ENCODE results near the gene VWCE.

VWCE gene

DNA sequence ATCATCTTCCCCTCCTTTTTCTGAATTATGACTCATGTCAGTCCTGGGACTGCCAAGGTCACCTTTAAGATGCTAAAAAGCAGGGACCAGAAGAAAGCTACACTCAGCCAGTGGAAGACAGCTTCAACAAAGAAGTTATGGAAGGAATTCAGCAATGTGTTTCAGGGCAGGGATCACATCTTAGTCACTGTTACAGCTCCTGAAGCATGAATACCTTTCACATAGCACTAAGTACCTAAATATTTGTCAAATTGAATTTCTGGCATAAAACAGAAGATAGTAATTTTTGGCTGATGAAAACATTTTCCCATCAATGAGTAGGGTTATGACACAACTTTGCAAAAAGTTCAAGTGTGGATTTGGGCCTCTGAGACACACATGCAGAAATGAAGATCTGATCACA lies 32.6 kb upstream of the VWCE start:
- Histone ChIP-seq H3K27me3 (replicated peaks; ENCODE audit: control insufficient read depth, insufficient read depth, low read length, poor library complexity, severe bottlenecking) (no peaks in the 10 kb centered on the region), H3K27ac (ENCODE audit: insufficient read depth, low read length, poor library complexity, severe bottlenecking) (no peak overlapping the region), H3K4me3 (ENCODE audit: insufficient read depth, low read depth, low read length, poor library complexity, severe bottlenecking) (no peak overlapping the region), H3K9me3 (ENCODE audit: control insufficient read depth, low read length) (no peaks in the 10 kb centered on the region), H3K4me1 (ENCODE audit: control insufficient read depth, insufficient read depth, low read length, poor library complexity, severe bottlenecking) (peaks cover 17% of the 10 kb centered on the region), H3K36me3 (ENCODE audit: control insufficient read depth, insufficient read depth, low read length) (peaks cover 62% of the 10 kb centered on the region)
- DNase-seq: no peak

DNA sequence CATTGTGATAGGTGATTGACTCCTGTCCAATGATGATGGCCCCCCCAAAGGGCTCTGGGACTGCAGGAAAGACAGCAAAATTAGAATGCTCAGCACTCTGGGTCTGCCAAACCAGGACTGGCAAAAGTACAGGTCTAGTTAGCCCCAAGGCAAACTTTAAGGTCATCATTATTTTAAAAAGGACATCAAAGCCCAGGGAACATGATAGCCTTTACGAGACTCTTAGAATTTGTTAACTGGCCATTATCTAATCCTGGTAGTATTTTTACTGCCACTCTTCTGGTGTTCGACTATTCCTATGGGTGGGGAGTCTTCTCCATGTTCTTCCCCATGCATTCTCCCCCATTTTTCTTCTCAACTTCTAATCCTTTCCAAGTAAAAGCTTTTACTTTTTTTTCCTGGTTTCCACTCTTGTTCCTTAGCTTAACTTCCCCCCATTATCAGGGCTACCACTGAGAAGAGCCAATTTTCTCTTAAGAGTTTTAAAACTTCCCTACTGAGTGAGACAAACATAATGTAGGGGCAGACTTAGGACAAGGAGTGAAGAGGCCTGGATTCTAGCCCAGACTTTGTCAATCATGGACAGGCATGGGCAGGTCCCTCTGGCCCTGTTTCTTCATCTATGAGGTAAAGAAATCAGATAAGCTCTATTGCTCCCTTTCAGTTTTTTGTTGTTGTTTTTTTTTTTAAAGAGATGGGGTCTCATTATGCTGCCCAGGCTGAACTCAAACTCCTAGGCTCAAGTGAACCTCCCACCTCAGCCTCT lies 30.7 kb upstream of the VWCE start:
- Histone ChIP-seq H3K27ac (ENCODE audit: insufficient read depth, low read length, poor library complexity, severe bottlenecking) (no peak overlapping the region), H3K36me3 (ENCODE audit: control insufficient read depth, insufficient read depth, low read length) (peaks cover 80% of the 10 kb centered on the region), H3K4me3 (ENCODE audit: insufficient read depth, low read depth, low read length, poor library complexity, severe bottlenecking) (no peak overlapping the region), H3K9me3 (ENCODE audit: control insufficient read depth, low read length) (no peaks in the 10 kb centered on the region), H3K27me3 (replicated peaks; ENCODE audit: control insufficient read depth, insufficient read depth, low read length, poor library complexity, severe bottlenecking) (no peaks in the 10 kb centered on the region), H3K4me1 (ENCODE audit: control insufficient read depth, insufficient read depth, low read length, poor library complexity, severe bottlenecking) (no peaks in the 10 kb centered on the region)
- no peak for DNase-seq

DNA sequence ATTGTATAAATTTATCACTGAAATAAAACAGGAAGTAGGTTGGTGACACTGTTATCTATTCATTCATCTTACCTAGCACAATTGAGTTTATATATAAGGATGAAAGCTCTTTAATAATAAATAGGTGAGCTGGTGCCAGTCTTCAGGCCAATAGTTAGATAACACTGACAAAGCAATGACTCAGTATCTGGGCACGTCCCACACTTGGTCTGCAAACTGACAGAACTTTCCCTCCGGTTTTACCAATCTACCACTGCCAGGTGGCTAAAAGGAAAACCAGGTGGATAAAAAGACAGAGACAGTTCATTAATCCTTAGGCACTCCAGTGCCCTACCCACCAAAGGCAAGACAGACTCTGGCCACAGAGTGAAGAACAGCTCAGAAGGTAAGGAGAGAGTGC lies 20.1 kb upstream of the VWCE start:
- no peak for DNase-seq
- H3K36me3 ChIP-seq (ENCODE audit: control insufficient read depth, insufficient read depth, low read length): peaks cover 82% of the 10 kb centered on the region
- H3K27ac ChIP-seq (ENCODE audit: insufficient read depth, low read length, poor library complexity, severe bottlenecking): no peak overlapping the region
- H3K4me3 ChIP-seq (ENCODE audit: insufficient read depth, low read depth, low read length, poor library complexity, severe bottlenecking): no peak overlapping the region
- H3K4me1 ChIP-seq (ENCODE audit: control insufficient read depth, insufficient read depth, low read length, poor library complexity, severe bottlenecking): no peaks in the 10 kb centered on the region
- H3K9me3 ChIP-seq (ENCODE audit: control insufficient read depth, low read length): no peaks in the 10 kb centered on the region
- no peaks in the 10 kb centered on the region for H3K27me3 ChIP-seq (replicated peaks; ENCODE audit: control insufficient read depth, insufficient read depth, low read length, poor library complexity, severe bottlenecking)

DNA sequence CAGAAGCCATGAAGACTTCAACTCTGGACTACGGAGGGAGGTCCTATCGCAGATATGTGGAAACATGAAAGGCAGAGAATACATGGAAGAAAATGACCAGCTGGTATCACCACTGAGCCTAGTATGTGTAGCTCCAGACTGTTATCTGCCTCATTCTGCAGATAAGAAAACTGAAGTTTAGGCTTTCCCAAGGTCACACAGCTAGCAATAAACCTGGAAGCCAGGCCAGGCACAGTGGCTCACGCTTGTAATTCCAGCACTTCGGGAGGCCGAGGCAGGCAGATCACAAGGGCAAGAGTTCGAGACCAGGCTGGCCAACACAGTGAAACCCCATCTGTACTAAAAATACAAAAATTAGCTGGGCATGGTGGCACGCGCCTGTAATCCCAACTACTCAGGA lies 15.6 kb upstream of the VWCE start:
- Histone ChIP-seq H3K27me3 (replicated peaks; ENCODE audit: control insufficient read depth, insufficient read depth, low read length, poor library complexity, severe bottlenecking) (no peaks in the 10 kb centered on the region), H3K4me3 (ENCODE audit: insufficient read depth, low read depth, low read length, poor library complexity, severe bottlenecking) (no peak overlapping the region), H3K36me3 (ENCODE audit: control insufficient read depth, insufficient read depth, low read length) (peaks cover 95% of the 10 kb centered on the region), H3K27ac (ENCODE audit: insufficient read depth, low read length, poor library complexity, severe bottlenecking) (no peak overlapping the region), H3K4me1 (ENCODE audit: control insufficient read depth, insufficient read depth, low read length, poor library complexity, severe bottlenecking) (no peaks in the 10 kb centered on the region), H3K9me3 (ENCODE audit: control insufficient read depth, low read length) (no peaks in the 10 kb centered on the region)
- no peak for DNase-seq

DNA sequence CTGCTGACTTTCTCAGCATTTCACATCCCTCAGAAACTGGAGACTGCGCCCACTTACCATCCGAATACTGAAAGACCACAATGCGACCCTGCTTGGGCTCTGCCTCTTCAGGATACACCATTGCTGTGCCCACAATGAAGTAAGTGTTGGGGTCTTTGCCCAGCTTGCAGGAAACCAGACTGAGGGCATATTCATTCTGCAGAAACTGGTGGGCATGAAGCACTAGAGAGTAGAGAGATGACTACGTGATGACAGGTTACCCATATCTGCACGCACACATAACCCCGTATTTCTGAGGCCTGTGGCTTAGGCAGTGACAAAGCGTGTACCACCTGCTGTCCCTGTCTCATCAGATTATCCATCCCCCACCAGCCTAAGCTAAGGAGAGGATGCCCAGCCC lies 14.6 kb upstream of the VWCE start:
- no peaks in the 10 kb centered on the region for H3K27me3 ChIP-seq (replicated peaks; ENCODE audit: control insufficient read depth, insufficient read depth, low read length, poor library complexity, severe bottlenecking)

DNA sequence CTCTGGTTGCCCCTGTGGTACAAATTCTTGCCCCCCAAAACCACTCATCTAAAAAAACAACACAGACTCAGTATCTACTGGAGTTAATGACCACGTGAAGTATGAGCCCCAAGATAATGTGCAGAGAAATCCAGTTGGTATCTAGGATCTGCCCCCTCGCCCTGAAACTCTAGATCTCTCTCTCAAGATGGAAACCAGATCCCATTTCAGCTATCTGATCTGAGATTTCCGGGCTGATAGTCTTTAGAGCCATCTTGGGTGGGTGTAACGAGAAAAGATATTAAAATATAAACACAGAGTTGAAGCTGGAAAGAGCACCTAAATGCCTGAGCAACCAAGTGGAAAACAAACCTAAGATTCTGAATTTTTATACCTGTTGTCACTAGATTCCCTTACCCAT lies 14.0 kb upstream of the VWCE start:
- no peaks in the 10 kb centered on the region for H3K27me3 ChIP-seq (replicated peaks; ENCODE audit: control insufficient read depth, insufficient read depth, low read length, poor library complexity, severe bottlenecking)
- no peaks in the 10 kb centered on the region for H3K4me1 ChIP-seq (ENCODE audit: control insufficient read depth, insufficient read depth, low read length, poor library complexity, severe bottlenecking)
- DNase-seq: no peak
- H3K27ac ChIP-seq (ENCODE audit: insufficient read depth, low read length, poor library complexity, severe bottlenecking): no peak overlapping the region
- no peaks in the 10 kb centered on the region for H3K9me3 ChIP-seq (ENCODE audit: control insufficient read depth, low read length)
- peaks cover 86% of the 10 kb centered on the region for H3K36me3 ChIP-seq (ENCODE audit: control insufficient read depth, insufficient read depth, low read length)
- no peak overlapping the region for H3K4me3 ChIP-seq (ENCODE audit: insufficient read depth, low read depth, low read length, poor library complexity, severe bottlenecking)

More for the DNA sequence above, 14.6 kb upstream of the VWCE start:
- H3K27ac ChIP-seq (ENCODE audit: insufficient read depth, low read length, poor library complexity, severe bottlenecking): no peak overlapping the region
- no peaks in the 10 kb centered on the region for H3K9me3 ChIP-seq (ENCODE audit: control insufficient read depth, low read length)
- no peak overlapping the region for H3K4me3 ChIP-seq (ENCODE audit: insufficient read depth, low read depth, low read length, poor library complexity, severe bottlenecking)
- peaks cover 89% of the 10 kb centered on the region for H3K36me3 ChIP-seq (ENCODE audit: control insufficient read depth, insufficient read depth, low read length)
- DNase-seq: no peak
- no peaks in the 10 kb centered on the region for H3K4me1 ChIP-seq (ENCODE audit: control insufficient read depth, insufficient read depth, low read length, poor library complexity, severe bottlenecking)

DNA sequence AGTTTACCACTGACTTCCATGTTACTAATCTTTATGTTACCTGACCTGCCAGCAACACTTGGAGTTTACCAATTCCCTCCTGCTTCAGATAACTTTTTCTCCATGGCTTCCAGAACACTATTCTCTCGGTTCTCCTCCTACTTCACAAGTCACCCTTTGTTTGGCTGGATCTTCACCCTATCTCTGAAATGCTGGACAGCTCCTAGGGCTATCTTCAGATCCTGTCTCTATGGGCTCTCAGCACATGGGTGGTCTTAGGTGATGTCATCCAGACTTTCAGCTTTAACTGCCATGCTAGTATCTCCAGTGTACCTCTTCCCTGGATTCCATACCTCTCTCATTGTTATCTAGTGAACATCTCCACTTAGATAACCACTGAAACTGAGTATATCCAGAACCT lies 12.2 kb upstream of the VWCE start:
- H3K36me3 ChIP-seq (ENCODE audit: control insufficient read depth, insufficient read depth, low read length): peaks cover 88% of the 10 kb centered on the region
- DNase-seq: no peak
- H3K4me1 ChIP-seq (ENCODE audit: control insufficient read depth, insufficient read depth, low read length, poor library complexity, severe bottlenecking): no peaks in the 10 kb centered on the region
- H3K4me3 ChIP-seq (ENCODE audit: insufficient read depth, low read depth, low read length, poor library complexity, severe bottlenecking): no peak overlapping the region
- H3K9me3 ChIP-seq (ENCODE audit: control insufficient read depth, low read length): no peaks in the 10 kb centered on the region
- H3K27ac ChIP-seq (ENCODE audit: insufficient read depth, low read length, poor library complexity, severe bottlenecking): no peak overlapping the region
- no peaks in the 10 kb centered on the region for H3K27me3 ChIP-seq (replicated peaks; ENCODE audit: control insufficient read depth, insufficient read depth, low read length, poor library complexity, severe bottlenecking)

DNA sequence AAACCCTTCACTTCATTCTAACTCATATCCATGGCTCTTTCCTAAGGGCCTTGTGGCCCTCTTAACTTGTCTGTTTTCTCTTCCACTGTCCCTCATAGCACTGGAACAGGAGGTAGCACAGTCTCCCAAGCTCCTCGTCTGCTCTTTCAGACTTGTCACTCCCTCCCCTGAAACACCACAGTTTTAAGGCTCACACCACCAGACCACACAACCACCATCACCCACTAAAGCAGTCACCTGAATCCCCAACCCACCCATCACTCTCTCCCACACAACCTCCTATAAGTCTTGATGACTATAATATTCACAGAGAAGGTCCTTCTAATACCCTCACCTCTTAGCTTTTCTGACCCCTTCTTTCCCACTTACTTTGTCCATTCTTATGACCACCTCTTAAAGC lies 11.1 kb upstream of the VWCE start:
- Histone ChIP-seq H3K27ac (ENCODE audit: insufficient read depth, low read length, poor library complexity, severe bottlenecking) (no peak overlapping the region), H3K4me1 (ENCODE audit: control insufficient read depth, insufficient read depth, low read length, poor library complexity, severe bottlenecking) (no peaks in the 10 kb centered on the region), H3K9me3 (ENCODE audit: control insufficient read depth, low read length) (no peaks in the 10 kb centered on the region), H3K27me3 (replicated peaks; ENCODE audit: control insufficient read depth, insufficient read depth, low read length, poor library complexity, severe bottlenecking) (no peaks in the 10 kb centered on the region), H3K36me3 (ENCODE audit: control insufficient read depth, insufficient read depth, low read length) (peaks cover 88% of the 10 kb centered on the region), H3K4me3 (ENCODE audit: insufficient read depth, low read depth, low read length, poor library complexity, severe bottlenecking) (no peak overlapping the region)
- no peak for DNase-seq

DNA sequence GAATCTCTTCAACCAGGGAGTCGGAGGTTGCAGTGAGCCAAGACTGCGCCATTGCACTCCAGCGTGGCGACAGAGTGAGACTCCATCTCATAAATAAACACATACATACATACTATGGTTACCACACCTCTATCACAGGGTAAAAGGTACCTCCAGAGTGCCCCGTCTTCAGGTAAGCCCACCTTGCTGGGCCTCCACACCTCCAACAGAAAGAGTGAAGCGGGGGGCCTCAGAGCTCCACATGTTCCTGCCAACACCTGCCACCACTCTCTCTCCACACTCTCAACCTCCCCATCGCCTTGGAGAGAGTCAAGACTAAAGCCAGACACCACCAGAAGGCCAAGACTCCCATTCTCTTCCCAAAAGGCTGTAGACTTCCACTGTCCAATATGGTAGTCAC lies 10.3 kb upstream of the VWCE start:
- no peak overlapping the region for H3K27ac ChIP-seq (ENCODE audit: insufficient read depth, low read length, poor library complexity, severe bottlenecking)
- peaks cover 88% of the 10 kb centered on the region for H3K36me3 ChIP-seq (ENCODE audit: control insufficient read depth, insufficient read depth, low read length)
- H3K27me3 ChIP-seq (replicated peaks; ENCODE audit: control insufficient read depth, insufficient read depth, low read length, poor library complexity, severe bottlenecking): no peaks in the 10 kb centered on the region
- no peaks in the 10 kb centered on the region for H3K9me3 ChIP-seq (ENCODE audit: control insufficient read depth, low read length)
- H3K4me1 ChIP-seq (ENCODE audit: control insufficient read depth, insufficient read depth, low read length, poor library complexity, severe bottlenecking): no peaks in the 10 kb centered on the region
- no peak for DNase-seq
- H3K4me3 ChIP-seq (ENCODE audit: insufficient read depth, low read depth, low read length, poor library complexity, severe bottlenecking): no peak overlapping the region

DNA sequence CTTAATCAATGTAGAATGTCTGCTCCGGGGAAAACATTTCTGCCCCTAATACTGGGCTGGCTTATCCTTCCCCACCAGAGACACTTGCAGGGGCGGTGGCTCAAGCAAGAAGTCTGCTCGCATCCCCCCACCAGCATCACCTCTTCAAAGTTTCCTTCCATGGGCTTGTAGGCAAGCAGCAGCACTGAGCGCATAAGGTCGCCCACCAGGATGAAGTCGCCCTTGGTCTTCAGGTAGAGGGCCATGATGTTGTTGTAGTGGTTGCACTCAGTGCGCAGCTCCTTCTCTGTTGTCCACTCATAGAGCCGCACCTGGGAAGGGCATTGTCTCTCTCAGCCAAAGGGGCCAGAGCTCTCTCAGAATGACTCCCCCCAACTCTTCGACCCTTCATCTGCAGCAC lies 8.6 kb upstream of the VWCE start:
- H3K27ac ChIP-seq (ENCODE audit: insufficient read depth, low read length, poor library complexity, severe bottlenecking): no peak overlapping the region
- DNase-seq: no peak
- no peaks in the 10 kb centered on the region for H3K9me3 ChIP-seq (ENCODE audit: control insufficient read depth, low read length)
- no peak overlapping the region for H3K4me3 ChIP-seq (ENCODE audit: insufficient read depth, low read depth, low read length, poor library complexity, severe bottlenecking)
- no peaks in the 10 kb centered on the region for H3K4me1 ChIP-seq (ENCODE audit: control insufficient read depth, insufficient read depth, low read length, poor library complexity, severe bottlenecking)
- H3K27me3 ChIP-seq (replicated peaks; ENCODE audit: control insufficient read depth, insufficient read depth, low read length, poor library complexity, severe bottlenecking): no peaks in the 10 kb centered on the region
- peaks cover 79% of the 10 kb centered on the region for H3K36me3 ChIP-seq (ENCODE audit: control insufficient read depth, insufficient read depth, low read length)

Measured in effector memory CD4-positive, alpha-beta T cell (primary cell).